GM10847 (cell line): ENCODE data around the gene SYNGR2.

Experiments used
- POLR2A ChIP-seq: IDR thresholded peaks from 2 replicates; pipeline ENCODE4 v1.6.1; 2011; ENCODE audit not compliant: insufficient read length; ENCODE audit errors: extremely low read depth

Gene SYNGR2

DNA sequence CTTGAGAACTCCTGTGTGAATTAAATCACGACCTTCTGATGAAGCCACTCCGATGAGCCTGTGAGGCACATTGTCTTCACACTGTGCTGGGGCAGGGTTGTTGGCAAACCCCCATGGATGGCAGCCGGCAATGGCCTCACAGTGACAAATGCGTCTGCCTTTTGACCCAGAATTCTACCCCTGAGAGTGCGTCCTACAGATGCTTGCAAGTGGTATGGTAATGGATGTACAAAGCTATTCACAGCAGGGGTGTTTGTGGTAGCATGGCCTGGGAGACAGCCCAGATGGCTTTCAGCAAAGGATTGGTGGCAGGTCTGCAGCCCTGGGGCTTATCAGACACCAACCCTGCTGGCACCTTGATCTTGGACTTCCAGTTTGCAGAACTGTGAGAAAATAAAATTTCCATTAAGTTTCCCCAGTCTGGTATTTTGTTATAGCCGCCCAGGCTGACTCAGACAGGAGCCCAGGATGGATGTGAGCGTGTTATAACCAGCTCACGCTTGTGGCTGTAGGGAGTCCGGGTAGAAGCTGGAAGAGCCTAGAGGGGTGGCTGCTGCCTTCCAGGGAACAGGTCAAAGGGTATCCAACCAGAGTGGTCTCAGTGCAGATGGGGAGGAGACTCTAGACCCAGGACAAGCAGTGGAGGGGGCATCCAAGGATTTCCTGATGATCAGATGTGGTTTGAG, 28.9 kb downstream of the SYNGR2 start:
- TF ChIP-seq POLR2A = no peak

- no peak for TF ChIP-seq POLR2A
Observed at GRCh38 chr17:78200451-78200850, 32.1 kb downstream of the SYNGR2 start.

GRCh38 chr17:78202666-78203065, 34.3 kb downstream of the SYNGR2 start:
- no peak for TF ChIP-seq POLR2A

DNA sequence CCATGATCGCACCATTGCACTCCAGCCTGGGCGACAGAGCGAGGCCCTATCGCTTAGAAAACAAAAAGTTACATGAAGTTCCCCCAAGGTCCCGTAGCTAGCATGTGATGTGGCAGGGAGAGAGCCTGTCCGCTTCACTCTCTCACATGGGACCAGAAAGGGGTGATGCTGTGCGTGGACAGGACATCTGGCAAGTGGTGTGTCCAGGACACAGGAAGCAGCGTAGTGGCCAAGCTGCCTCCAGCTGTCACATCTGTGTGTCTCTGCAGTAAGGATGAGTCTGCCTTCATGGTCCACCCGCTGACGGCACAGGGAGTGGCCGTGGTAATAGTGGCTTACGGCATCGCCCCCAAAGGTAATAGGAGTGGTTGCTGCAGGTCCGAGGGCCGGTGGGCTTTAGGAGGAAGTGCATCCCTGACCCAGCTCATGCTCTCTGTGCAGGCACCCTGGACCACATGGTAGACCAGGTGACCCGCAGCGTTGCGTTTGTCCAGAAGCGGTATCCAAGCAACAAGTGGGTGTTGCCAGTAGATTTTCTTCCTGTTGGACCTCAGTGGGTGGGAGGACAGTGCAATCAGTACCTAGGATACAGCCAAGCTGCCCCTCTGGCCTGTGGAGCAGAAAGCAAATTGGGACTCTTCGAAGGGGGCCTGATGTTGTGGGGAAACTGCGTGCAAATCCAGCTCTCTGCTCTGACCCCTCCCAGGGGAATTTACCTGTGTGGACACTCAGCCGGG, 36.2 kb downstream of the SYNGR2 start:
- TF ChIP-seq POLR2A = no peak

- no peak for TF ChIP-seq POLR2A
Observed at GRCh38 chr17:78205124-78205775, 36.9 kb downstream of the SYNGR2 start.

DNA sequence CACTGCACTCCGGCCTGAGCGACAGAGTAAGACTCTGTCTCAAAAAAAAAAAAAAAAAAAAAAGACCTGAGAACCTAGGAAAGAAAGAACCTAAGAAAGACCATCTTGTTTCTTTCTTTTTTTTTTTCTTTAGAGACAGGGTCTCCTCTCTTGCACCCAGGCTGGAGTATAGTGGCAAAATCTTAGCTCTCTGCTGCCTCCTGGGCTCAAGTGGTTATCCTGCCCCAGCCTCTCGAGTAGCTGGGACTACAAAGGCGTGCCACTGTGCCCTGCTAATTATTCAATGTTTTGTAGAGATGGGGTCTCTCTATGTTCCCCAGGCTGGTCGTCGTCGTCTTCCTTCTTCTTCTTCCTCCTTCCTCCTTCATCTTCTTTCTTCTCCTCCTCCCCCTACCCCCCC, 37.9 kb downstream of the SYNGR2 start:
- no peak for TF ChIP-seq POLR2A

GRCh38 chr17:78208486-78208885, 40.1 kb downstream of the SYNGR2 start:
- no peak for TF ChIP-seq POLR2A

DNA sequence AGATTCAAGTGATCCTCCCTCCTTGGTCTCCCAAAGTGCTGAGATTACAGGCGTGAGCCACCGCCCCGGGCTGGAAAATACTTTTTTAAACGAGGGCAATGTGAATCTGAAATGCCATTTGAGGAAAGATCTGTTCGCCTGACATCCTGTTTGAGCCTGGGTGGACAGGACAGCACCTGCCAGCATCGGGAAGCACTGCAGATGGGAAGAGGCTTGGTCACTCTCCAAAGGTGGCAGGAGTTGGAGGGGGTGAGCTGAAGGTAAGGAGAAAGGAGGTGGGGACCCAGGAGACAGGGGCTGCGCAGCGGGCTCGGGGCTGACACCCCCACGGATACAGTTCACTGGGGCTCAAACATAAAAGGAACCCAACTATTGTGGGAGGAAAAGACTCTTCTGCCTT, 41.7 kb downstream of the SYNGR2 start:
- no peak for TF ChIP-seq POLR2A

GRCh38 chr17:78211032-78211431, 42.7 kb downstream of the SYNGR2 start:
- TF ChIP-seq POLR2A = no peak

GRCh38 chr17:78214016-78214705, 45.8 kb downstream of the SYNGR2 start, which contains the start of gene BIRC5:
Gene BIRC5 (plus strand): TSS chr17:78214253. CDS start chr17:78214317, 64 bp downstream.
- peak; percentile 57 for TF ChIP-seq POLR2A

- no peak for TF ChIP-seq POLR2A
Observed at GRCh38 chr17:78214706-78215061, 46.3 kb downstream of the SYNGR2 start.

GRCh38 chr17:78219396-78220150, 51.2 kb downstream of the SYNGR2 start:
- TF ChIP-seq POLR2A = no peak
